ENCODE results near the gene CXCR5.
A peak's percentile ranks its signal among the peaks of the same experiment; 100 is the strongest.

The CXCR5 gene

GRCh38 chr11:118924591-118925585, 41.2 kb downstream of the CXCR5 start:
- peak in 28 of 56 donors; percentile 12 to 79 (median 50) for DNase-seq

- DNase-seq: no peak
These were observed 43.9 kb downstream of the CXCR5 start for GRCh38 chr11:118927554-118928100.

- DNase-seq: peak in 54 of 56 donors; percentile 62 to 92 (median 86)
These were observed 44.6 kb downstream of the CXCR5 start for GRCh38 chr11:118928101-118928869.

GRCh38 chr11:118928870-118929500, 45.3 kb downstream of the CXCR5 start:
- peak in 48 of 56 donors; percentile 36 to 93 (median 81) for DNase-seq

- peak in 50 of 56 donors; percentile 36 to 93 (median 81) for DNase-seq
These were observed 45.9 kb downstream of the CXCR5 start for GRCh38 chr11:118929501-118930093.

GRCh38 chr11:118930094-118930712, 46.5 kb downstream of the CXCR5 start:
- peak in 36 of 56 donors; percentile 15 to 81 (median 58) for DNase-seq

- no peak for DNase-seq
These were observed 47.9 kb downstream of the CXCR5 start for GRCh38 chr11:118931571-118931970.

GRCh38 chr11:118933486-118933885, 49.8 kb downstream of the CXCR5 start:
- DNase-seq: no peak

GRCh38 chr11:118935376-118935775, 51.7 kb downstream of the CXCR5 start:
- no peak for DNase-seq

GRCh38 chr11:118938491-118939403, 55.1 kb downstream of the CXCR5 start:
- no peak for DNase-seq

- peak in 3 of 56 donors; percentile 13 to 24 (median 21) for DNase-seq
These were observed 55.8 kb downstream of the CXCR5 start for GRCh38 chr11:118939404-118939915.

- DNase-seq: peak in 16 of 56 donors; percentile 17 to 61 (median 39)
These were observed 56.4 kb downstream of the CXCR5 start for GRCh38 chr11:118939953-118940598.

- no peak for DNase-seq
These were observed 63.4 kb downstream of the CXCR5 start for GRCh38 chr11:118947091-118947490.
